Measurements from ENCODE around the gene ADD1. TPM values are rescaled to one million over a fixed set of nuclear protein-coding genes. Genes with fewer than 3 reads are reported as not detected.

Gene ADD1
- total and polyA plus RNA-seq, 2 experiments from 2014 or later, result 230 to 274 TPM

DNA sequence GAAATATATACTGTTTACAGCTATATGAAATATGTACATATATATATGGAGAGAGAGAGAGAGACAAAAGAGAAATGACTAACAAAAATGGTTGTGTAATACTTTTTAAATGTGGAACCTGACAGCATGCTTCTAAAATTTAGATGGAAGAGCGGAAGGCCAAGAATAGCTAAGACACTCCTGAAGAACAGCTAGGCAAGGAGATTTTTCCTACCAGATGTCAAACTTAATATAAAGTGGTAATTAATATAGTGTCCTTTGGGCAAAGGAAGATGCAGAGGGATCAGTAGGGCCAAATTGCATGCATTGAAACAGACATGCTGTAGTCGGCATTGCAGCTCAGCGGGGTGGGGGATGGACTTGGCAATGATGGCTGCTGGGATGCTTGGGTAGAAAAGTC is 45.2 kb downstream of the ADD1 start:
- peaks cover 22% of the 10 kb centered on the region for H3K4me1 ChIP-seq (ENCODE audit: low read depth)
- no peaks in the 10 kb centered on the region for H3K27me3 ChIP-seq
- no peak for DNase-seq (ENCODE audit: low read depth in 1 of 2, low spot score in 1 of 2)
- H3K27ac ChIP-seq, result no peak overlapping the region
- H3K36me3 ChIP-seq, result peaks cover 12% of the 10 kb centered on the region
- H3K9me3 ChIP-seq (ENCODE audit: low read depth), result no peaks in the 10 kb centered on the region
- no peak overlapping the region for H3K4me3 ChIP-seq
- TF ChIP-seq, protein P1, sequence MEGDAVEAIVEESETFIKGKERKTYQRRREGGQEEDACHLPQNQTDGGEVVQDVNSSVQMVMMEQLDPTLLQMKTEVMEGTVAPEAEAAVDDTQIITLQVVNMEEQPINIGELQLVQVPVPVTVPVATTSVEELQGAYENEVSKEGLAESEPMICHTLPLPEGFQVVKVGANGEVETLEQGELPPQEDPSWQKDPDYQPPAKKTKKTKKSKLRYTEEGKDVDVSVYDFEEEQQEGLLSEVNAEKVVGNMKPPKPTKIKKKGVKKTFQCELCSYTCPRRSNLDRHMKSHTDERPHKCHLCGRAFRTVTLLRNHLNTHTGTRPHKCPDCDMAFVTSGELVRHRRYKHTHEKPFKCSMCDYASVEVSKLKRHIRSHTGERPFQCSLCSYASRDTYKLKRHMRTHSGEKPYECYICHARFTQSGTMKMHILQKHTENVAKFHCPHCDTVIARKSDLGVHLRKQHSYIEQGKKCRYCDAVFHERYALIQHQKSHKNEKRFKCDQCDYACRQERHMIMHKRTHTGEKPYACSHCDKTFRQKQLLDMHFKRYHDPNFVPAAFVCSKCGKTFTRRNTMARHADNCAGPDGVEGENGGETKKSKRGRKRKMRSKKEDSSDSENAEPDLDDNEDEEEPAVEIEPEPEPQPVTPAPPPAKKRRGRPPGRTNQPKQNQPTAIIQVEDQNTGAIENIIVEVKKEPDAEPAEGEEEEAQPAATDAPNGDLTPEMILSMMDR (IDR thresholded peaks at IDR 0.05; ENCODE audit: low read depth, low read length), result no peak

DNA sequence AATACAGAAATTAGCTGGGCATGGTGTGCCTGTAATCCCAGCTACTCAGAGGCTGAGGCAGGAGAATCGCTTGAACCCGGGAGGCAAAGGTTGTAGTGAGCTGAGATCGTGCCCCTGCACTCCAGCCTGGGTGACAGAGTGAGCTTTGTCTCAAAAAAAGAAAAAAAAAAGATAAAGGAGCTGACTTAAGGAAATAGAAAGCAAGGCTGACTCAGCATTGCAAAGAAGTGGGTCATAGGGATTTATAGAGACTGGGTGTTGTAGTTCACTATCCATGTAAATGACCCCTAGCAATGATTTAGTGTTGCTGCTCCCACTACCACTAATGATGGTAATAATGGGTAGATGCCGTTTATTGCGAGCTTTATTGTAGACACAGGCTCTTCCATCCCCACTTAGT is 47.6 kb downstream of the ADD1 start:
- DNase-seq (ENCODE audit: low read depth in 1 of 2, low spot score in 1 of 2), result peak in 1 of 2 donors; percentile 74
- no peak overlapping the region for H3K27ac ChIP-seq
- H3K4me3 ChIP-seq, result no peak overlapping the region
- no peaks in the 10 kb centered on the region for H3K27me3 ChIP-seq
- TF ChIP-seq, protein P1 (IDR thresholded peaks at IDR 0.05; ENCODE audit: low read depth, low read length), result no peak
- no peaks in the 10 kb centered on the region for H3K9me3 ChIP-seq (ENCODE audit: low read depth)
- peaks cover 15% of the 10 kb centered on the region for H3K4me1 ChIP-seq (ENCODE audit: low read depth)
- H3K36me3 ChIP-seq, result peaks cover 14% of the 10 kb centered on the region

GRCh38 chr4:2893772-2894171 is 50.1 kb downstream of the ADD1 start:
- Histone ChIP-seq H3K36me3 (peaks cover 26% of the 10 kb centered on the region), H3K4me3 (no peak overlapping the region), H3K27ac (no peak overlapping the region), H3K9me3 (ENCODE audit: low read depth) (no peaks in the 10 kb centered on the region), H3K27me3 (no peaks in the 10 kb centered on the region), H3K4me1 (ENCODE audit: low read depth) (no peaks in the 10 kb centered on the region)
- peak in 1 of 2 donors; percentile 73 for DNase-seq (ENCODE audit: low read depth in 1 of 2, low spot score in 1 of 2)
- TF ChIP-seq, protein P1 (IDR thresholded peaks at IDR 0.05; ENCODE audit: low read depth, low read length), result no peak

GRCh38 chr4:2898001-2898400 is 54.4 kb downstream of the ADD1 start:
- Histone ChIP-seq H3K4me1 (ENCODE audit: low read depth) (no peaks in the 10 kb centered on the region), H3K4me3 (no peak overlapping the region), H3K27ac (no peak overlapping the region), H3K36me3 (peaks cover 61% of the 10 kb centered on the region), H3K27me3 (no peaks in the 10 kb centered on the region), H3K9me3 (ENCODE audit: low read depth) (no peaks in the 10 kb centered on the region)
- TF ChIP-seq, protein P1 (IDR thresholded peaks at IDR 0.05; ENCODE audit: low read depth, low read length), result no peak
- DNase-seq (ENCODE audit: low read depth in 1 of 2, low spot score in 1 of 2), result peak in 1 of 2 donors; percentile 59

DNA sequence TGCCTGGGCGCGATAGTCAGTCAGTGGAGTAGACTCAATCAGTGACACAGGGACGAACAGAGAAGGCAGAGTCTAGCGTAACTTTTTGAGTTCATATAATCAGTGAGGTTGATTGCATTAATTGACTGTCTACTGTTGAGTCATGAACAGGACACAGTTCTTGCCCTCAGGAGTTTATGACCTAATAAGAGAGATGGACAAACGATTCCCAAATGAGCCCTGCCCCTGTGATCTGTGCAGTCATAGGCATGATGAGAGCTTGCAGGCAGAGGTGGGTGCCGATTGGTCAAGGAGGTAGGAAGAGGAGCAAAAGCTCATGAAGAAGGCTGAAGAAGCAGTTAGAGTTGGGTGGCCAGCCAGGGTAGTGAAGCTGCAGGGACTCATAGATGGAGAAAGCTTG is 57.1 kb downstream of the ADD1 start:
- no peaks in the 10 kb centered on the region for H3K27me3 ChIP-seq
- DNase-seq (ENCODE audit: low read depth in 1 of 2, low spot score in 1 of 2), result no peak
- H3K27ac ChIP-seq, result no peak overlapping the region
- H3K9me3 ChIP-seq (ENCODE audit: low read depth), result no peaks in the 10 kb centered on the region
- H3K4me3 ChIP-seq, result no peak overlapping the region
- peaks cover 70% of the 10 kb centered on the region for H3K36me3 ChIP-seq
- H3K4me1 ChIP-seq (ENCODE audit: low read depth), result no peaks in the 10 kb centered on the region
- TF ChIP-seq, protein P1 (IDR thresholded peaks at IDR 0.05; ENCODE audit: low read depth, low read length), result no peak

- peaks cover 70% of the 10 kb centered on the region for H3K36me3 ChIP-seq
- no peak overlapping the region for H3K4me3 ChIP-seq
- H3K9me3 ChIP-seq (ENCODE audit: low read depth), result no peaks in the 10 kb centered on the region
- H3K4me1 ChIP-seq (ENCODE audit: low read depth), result no peaks in the 10 kb centered on the region
- no peak overlapping the region for H3K27ac ChIP-seq
- H3K27me3 ChIP-seq, result no peaks in the 10 kb centered on the region
- no peak for DNase-seq (ENCODE audit: low read depth in 1 of 2, low spot score in 1 of 2)
- TF ChIP-seq, protein P1 (IDR thresholded peaks at IDR 0.05; ENCODE audit: low read depth, low read length), result no peak
Observed at GRCh38 chr4:2901186-2901585, 57.5 kb downstream of the ADD1 start.
